HG02870 (cell line): Measurements from ENCODE around the gene MED12.
A peak's percentile ranks its signal among the peaks of the same experiment; 100 is the strongest.

Experiments used
- ATAC-seq: cut with Tn5 transposase; IDR thresholded peaks from one replicate; pipeline ENCODE4 v1.9.1; 2021; ENCODE audit warnings: mild to moderate bottlenecking, moderate library complexity; ENCODE audit not compliant: unreplicated experiment

Gene MED12

GRCh38 chrX:71107245-71107644 is 11.2 kb upstream of the MED12 start:
- ATAC-seq = no peak

- ATAC-seq = no peak
These were observed 10.5 kb upstream of the MED12 start for GRCh38 chrX:71107762-71108360.

GRCh38 chrX:71109051-71109450 is 9.3 kb upstream of the MED12 start:
- no peak for ATAC-seq

GRCh38 chrX:71111141-71111843 is 7.1 kb upstream of the MED12 start, which contains the start of gene IL2RG:
Gene IL2RG, minus strand, starts transcription at chrX:71111577. Its CDS starts 38 bp downstream, at chrX:71111539.
- ATAC-seq = peak; percentile 81

GRCh38 chrX:71111921-71112431 is 6.4 kb upstream of the MED12 start:
- ATAC-seq = peak; percentile 23

- ATAC-seq = no peak
These were observed 1.0 kb upstream of the MED12 start for GRCh38 chrX:71117358-71117757.

GRCh38 chrX:71118985-71119535 is 664 bp downstream of the MED12 start:
- no peak for ATAC-seq

DNA sequence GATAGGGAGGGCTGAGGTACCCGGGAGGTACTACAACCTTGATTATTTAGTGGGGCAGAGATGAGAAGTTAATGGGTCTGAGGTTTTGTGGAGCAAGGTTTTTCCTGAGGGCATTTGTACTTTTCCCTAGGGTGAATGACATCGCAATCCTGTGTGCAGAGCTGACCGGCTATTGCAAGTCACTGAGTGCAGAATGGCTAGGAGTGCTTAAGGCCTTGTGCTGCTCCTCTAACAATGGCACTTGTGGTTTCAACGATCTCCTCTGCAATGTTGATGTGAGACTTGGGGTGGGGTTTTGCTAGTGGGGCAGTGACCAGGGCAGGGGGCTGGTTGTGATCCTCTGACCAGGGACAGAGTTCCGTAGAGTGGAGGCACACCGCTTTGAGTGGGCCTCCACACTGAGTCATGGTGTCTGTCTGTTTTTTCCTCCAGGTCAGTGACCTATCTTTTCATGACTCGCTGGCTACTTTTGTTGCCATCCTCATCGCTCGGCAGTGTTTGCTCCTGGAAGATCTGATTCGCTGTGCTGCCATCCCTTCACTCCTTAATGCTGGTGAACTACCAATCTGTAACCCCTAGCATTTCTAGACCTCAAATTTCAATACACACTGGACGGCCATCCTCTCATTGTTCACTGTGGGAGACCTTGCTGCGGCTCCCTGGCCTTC is 9.9 kb downstream of the MED12 start:
- no peak for ATAC-seq

DNA sequence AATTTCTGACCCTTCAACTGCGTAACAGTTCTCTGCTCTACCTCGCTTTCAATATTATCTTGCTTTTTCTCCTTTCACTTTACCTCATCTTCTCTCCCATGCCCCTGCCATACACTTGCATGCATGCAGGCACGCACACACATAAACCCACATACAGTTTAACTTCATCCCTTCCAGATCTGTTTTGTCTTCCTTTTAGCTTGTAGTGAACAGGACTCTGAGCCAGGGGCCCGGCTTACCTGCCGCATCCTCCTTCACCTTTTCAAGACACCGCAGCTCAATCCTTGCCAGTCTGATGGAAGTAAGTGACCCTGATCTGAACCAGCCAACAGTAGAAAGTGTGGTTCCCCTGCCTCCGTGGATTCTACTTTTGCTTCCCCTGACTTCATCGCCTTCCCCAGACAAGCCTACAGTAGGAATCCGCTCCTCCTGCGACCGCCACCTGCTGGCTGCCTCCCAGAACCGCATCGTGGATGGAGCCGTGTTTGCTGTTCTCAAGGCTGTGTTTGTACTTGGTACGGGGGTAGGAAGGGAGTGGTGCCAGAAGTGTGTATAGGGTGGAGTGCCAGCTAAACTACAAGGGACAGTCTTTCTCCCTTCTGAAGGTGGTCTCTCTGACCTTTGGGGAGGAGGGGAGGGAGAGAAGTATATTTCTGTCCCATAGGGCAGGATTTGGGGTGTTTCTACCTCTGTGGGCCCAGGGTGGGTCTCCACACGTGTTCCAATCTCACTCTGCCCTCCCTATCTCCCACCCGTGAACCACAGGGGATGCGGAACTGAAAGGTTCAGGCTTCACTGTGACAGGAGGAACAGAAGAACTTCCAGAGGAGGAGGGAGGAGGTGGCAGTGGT is 10.7 kb downstream of the MED12 start:
- ATAC-seq = peak; percentile 71

GRCh38 chrX:71131510-71131909 is 13.1 kb downstream of the MED12 start:
- no peak for ATAC-seq

DNA sequence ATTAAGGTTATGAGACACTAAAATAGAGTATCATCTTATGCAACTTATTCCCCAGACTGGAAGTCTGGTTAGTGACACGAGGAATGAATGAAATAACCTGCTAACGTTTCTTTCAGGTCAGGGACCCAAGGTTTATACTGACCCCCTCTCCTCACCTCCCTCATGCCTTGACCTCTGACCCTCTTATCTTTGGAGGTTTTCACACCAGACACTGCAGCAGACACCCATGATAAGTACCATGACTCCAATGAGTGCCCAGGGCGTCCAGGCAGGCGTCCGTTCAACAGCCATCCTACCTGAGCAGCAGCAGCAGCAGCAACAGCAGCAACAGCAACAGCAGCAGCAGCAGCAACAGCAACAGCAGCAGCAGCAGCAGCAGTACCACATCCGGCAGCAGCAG is 22.0 kb downstream of the MED12 start:
- no peak for ATAC-seq

GRCh38 chrX:71143508-71143907 is 25.1 kb downstream of the MED12 start:
- ATAC-seq = no peak

DNA sequence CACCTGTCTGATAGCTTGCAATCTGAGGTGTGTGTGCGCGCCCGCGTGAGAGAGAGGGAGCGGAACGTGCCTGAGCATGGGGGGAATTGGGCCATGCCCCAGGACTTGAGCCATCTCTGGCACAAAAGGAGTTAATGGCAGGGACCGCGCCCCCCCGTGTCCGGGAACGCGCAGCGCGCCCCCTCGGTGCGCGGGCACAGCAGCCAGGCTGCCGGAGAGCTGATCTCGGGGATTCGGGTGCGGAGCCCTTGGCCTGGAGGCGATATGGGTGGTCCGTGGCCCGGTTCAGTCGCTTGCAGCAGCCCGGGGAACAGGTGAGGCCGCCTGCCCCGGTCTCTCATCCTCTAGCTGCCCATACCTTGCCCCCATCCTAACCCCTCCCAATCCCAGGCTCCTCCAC is 26.3 kb downstream of the MED12 start, which contains the start of gene NLGN3:
Gene NLGN3, plus strand, starts transcription at position 191 of the 400 bp plus-strand sequence. CDS start 2,909 bp downstream, outside the sequence.
- no peak for ATAC-seq

DNA sequence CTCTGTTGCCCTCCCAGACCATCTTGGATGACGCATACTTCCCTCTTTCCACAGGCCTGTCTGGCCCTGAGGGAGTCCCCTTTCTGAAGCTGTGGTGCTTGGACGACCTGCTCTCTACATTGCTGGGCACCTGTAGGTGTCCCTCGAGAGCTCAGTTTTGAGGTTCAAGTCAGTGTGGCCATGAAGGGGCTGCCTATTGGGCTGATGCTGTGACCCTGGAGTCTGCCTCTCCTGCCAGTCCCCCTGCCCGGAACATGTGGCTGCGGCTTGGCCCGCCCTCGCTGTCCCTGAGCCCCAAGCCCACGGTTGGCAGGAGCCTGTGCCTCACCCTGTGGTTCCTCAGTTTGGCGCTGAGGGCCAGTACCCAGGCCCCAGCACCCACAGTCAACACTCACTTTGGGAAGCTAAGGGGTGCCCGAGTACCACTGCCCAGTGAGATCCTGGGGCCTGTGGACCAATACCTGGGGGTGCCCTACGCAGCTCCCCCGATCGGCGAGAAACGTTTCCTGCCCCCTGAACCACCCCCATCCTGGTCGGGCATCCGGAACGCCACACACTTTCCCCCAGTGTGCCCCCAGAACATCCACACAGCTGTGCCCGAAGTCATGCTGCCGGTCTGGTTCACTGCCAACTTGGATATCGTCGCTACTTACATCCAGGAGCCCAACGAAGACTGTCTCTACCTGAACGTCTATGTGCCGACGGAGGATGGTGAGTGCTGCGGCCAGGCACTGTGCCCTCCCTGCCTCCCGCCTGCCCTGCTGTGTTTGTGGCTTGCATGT is 29.3 kb downstream of the MED12 start:
- ATAC-seq = no peak

GRCh38 chrX:71148278-71148663 is 29.9 kb downstream of the MED12 start:
- ATAC-seq = no peak

DNA sequence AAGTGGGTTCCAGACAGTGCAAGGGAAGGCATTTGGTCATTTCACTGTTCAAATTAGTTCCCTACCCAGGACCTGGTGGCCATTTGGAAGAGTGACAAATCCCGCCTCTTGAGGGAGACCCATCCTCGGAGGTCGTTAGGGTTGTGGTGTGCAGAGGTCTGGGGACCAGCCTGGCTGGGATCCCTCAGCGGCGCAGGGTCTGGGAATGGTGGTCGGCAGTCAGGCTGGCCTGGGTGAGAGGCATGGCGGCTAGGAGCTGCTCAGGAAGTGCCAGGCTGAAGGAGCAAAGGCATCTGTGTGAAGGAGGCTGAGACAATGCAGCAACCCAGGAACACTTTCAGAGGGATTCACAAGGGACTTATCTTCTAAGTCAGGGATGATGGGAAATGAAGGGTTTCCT is 33.0 kb downstream of the MED12 start:
- no peak for ATAC-seq

DNA sequence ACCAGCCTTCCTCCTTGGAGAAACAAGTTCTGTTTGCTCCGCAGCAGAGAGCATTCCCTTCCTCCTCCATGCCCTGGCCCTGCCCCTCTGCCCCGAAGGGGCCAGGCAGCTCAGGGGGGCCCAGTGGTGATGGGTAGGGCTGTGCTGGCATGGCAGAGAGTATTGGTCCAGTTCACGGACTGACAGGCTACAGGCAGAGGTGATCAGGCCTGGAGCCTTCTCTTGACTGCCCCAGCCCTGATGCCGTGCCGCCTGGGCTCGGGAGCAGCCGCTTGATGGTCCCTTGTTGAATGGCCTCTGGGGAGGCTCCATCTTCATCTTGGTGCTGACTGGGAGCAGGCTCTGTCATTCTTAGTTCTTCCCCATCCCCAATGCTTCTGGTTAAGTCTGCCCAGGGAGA is 35.8 kb downstream of the MED12 start:
- ATAC-seq = no peak

DNA sequence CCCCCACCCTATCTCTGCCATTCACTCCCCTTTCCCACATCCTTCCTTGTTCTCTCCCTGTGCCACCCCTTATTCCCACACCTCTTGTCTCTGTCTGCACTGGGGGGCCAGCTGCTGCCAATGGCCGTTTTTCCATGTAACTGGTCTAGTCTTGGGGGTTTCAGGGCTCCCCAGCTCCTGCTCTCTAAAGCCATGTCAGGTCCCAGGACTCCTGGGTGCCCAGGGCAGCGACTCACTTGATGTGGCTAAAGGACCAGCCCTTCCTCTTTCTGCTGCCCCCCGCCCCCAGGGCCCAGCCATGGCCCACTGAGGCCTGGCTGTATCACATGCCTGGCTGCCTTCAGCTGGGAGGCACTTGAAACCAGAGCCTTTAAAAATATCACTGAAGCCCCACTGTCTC is 36.2 kb downstream of the MED12 start:
- ATAC-seq = no peak

GRCh38 chrX:71158603-71159002 is 40.2 kb downstream of the MED12 start:
- ATAC-seq = no peak

DNA sequence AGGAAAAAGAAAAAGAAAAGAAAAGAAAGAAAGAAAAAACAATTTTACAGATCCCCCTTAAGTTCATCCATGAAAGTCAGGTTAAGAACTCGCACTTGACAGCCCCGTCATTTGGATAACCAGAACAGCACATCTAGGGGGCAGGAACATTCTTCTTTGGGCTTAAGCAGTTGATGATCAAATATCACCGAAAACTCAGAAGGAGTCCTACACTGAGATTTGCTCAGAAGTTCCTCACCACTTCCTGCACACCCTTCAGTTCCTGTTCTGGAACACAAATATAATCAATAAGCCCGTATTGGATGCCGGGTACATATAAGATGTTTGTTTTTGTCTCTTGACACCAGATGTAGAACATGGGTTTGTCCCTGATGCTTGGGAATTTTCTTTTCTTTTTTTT is 40.9 kb downstream of the MED12 start:
- ATAC-seq = no peak
